GM18517 (cell line): Measurements from ENCODE around the gene EID2.
A peak's percentile ranks its signal among the peaks of the same experiment; 100 is the strongest.

Experiments
- ATAC-seq: cut with Tn5 transposase; IDR thresholded peaks from one replicate; pipeline ENCODE4 v1.9.1; 2021; ENCODE audit warnings: mild to moderate bottlenecking, moderate library complexity; ENCODE audit not compliant: unreplicated experiment

Gene EID2, protein sequence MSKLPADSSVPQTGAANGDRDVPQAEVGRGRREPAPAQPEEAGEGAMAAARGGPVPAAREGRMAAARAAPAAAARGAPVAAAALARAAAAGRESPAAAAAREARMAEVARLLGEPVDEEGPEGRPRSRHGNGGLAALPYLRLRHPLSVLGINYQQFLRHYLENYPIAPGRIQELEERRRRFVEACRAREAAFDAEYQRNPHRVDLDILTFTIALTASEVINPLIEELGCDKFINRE

DNA sequence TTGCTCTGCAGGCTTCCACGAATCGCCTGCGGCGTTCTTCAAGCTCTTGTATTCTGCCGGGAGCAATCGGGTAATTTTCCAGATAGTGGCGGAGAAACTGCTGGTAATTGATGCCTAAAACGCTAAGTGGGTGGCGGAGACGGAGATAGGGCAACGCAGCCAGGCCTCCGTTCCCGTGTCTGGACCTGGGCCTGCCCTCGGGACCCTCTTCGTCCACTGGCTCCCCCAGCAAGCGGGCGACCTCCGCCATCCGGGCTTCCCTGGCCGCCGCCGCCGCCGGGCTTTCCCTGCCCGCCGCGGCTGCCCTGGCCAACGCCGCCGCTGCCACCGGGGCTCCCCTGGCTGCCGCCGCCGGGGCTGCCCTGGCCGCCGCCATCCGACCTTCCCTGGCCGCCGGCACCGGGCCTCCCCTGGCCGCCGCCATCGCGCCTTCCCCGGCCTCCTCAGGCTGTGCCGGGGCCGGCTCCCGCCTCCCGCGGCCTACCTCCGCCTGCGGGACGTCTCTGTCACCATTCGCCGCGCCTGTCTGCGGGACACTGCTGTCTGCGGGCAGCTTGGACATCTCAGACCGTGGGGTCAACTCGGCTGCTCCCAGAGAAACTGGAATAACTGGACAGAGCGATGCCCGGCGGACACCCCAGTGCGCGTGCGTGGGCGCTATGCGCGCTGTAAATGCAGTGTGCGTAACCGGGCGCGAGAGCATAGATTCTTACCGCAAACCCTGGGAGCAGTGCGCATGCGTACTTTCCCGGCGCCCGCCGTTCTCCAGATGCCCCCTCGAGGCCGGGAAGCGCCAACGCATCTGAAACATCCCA is at the start of gene EID2:
EID2 (minus strand) TSS at position 644 of the 815 bp plus-strand sequence; CDS start at position 562, 82 bp downstream.
- peak; percentile 82 for ATAC-seq

- ATAC-seq: no peak
Observed at GRCh38 chr19:39588066-39588465, 48.1 kb upstream of the EID2 start.

DNA sequence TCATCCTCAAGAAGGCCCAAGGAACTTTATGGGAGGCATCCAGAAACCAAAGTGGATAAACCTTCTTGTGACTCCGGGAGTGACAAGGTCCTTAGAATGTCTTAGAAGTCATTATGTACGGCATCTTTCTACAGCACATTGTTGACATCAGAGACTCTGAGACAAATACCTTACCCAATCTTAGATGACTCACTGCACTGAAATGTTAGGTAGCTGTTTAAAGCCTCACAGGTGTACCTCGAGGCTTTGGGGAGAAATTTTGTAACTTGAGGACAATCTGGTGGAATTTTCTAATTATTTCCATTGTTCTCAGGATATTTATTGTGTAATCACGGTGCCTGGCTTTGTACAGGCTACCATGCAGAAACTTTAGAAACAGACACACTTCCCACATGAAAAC is 47.5 kb upstream of the EID2 start:
- no peak for ATAC-seq

GRCh38 chr19:39582891-39583625 is 43.1 kb upstream of the EID2 start:
- ATAC-seq: no peak

DNA sequence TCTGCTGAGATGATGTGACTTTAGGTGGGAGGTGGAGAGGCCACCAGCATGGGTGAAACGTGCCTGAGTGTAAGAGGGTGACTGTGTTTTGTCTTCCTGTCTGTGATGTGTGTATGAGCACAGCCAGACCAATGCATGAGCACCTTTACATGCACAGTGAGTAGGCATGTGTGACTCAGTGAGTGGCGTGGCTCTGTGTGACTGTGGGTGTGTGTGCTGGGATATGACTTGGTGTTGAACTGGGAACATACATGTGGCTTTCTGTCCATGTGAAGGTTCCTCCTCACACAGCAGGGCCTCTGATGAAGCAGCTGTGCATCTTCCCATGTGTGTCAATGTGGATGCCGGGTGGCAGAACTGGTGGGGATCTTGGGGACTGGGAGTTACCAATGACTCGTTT is 42.5 kb upstream of the EID2 start:
- ATAC-seq: no peak

DNA sequence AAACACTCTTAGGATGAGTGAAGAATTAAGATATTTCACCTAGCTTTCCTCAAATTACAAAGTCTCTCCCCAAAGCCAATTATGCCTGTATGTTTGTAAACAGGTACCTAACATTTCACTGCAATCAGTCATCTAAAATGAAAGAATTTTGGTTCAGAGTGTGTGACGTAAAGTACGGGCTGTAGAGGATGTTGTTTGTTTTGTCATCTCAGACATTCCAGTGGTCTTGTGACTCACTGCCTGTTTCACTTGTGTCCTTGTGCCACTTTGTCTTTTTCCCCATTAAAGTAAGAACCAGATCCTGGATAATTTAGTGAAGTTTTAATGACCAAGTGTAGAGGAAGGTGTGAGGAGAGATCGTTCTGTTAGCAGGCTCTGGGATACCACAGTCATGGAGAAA is 28.6 kb upstream of the EID2 start:
- no peak for ATAC-seq

GRCh38 chr19:39566064-39566463 is 26.1 kb upstream of the EID2 start:
- ATAC-seq: no peak

GRCh38 chr19:39563408-39563807 is 23.4 kb upstream of the EID2 start:
- ATAC-seq: no peak

GRCh38 chr19:39558624-39559117 is 18.7 kb upstream of the EID2 start:
- ATAC-seq: no peak

GRCh38 chr19:39557811-39558623 is 18.1 kb upstream of the EID2 start:
- ATAC-seq: no peak

DNA sequence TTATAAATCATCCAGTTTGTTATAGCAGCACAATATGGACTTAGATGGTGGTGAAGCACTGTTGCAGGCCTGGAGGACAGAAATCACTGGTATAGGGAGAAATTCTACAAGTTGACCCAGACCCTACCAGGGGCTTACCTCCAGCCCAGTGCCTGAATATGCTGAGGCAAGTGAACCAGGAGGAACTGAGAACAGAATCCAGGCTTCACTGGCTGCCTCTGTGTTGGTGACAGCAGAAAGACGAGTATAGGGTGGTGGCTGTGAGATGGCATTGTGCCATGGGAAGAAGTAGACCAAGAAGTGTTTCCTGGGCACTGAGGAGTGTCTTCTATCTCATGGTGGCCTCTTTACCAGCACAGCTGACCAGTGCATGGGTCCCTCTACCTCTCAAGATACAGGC is 15.9 kb upstream of the EID2 start:
- ATAC-seq: no peak

DNA sequence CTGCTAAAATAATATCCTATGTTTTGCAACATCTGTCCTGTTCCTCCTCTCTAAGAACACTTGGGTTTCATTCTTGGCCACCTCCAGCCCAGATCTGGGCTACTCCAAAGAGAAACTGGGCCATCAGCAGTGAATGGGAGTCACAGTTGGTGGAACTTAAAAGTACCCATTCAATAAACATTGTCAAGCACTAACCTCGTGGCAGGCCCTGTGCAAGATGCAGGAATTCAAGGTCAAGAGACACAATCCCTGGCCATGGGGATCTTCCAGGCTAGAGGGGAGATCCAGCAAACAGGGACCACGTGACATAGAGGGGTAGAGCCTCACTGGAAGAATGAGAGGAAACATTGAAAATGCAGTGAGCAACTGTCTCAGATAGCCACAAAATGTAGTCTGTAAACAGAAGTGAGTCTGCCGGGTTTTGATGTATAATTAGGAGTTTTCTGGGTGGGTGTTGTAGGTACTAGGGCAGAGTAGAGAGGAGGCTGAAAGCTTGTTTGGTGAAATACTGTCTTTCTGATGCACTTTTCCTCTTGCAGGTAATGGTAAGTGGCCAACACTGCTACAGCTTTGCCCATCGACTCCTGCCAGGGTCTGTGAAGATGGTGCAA is 14.8 kb upstream of the EID2 start:
- no peak for ATAC-seq

- ATAC-seq: no peak
Observed at GRCh38 chr19:39553082-39553652, 13.2 kb upstream of the EID2 start.

GRCh38 chr19:39550197-39550596 is 10.2 kb upstream of the EID2 start:
- ATAC-seq: no peak

GRCh38 chr19:39546599-39546998 is 6.6 kb upstream of the EID2 start:
- ATAC-seq: no peak

GRCh38 chr19:39544911-39545310 is 5.0 kb upstream of the EID2 start:
- ATAC-seq: no peak

DNA sequence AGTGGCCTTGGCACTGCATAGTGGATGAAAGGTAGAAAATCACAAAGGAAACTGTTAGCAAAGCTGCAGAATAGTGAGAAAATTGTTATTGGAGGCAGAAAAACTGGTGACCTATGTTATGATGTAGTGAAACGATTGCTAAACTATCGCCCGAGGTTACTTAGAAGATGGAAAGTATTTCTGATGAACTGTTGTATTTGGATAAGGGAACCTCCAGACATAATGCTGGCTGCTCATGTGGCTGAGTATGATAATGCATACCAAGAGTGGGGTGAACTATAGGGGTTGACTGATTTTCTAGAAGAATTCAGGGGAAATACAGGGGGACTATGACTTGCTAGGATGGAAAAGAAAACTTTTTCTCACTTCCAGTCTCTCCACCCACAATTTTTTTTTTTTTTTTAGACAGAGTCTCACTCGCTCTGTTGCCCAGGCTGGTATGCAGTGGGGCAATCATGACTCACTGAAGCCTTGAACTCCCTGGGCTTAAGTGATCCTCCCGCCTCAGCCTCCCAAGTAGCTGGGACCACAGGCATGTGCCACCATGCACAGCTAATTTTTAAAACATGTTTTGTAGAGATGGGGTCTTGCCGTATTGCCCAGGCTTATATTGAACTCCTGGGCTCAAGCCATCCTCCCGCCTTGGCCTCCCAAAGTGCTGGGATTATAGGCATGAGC is 4.4 kb upstream of the EID2 start:
- no peak for ATAC-seq

DNA sequence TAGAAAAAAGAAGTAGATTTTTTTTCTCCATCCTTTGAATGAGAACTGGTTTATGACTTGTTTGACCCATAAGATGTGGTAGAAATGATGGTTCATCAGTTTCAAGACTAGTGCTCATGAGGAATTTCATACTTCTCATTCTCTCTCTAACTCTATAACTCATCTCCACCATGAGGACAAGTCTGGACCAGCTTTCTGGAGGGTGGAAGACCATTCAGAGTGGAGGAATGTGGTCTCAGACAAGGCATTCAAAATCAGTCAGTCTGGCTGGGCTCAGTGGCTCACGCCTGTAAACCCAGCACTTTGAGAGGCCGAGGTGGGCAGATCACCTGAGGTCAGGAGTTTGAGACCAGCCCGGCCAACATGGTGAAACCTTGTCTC is 3.5 kb upstream of the EID2 start:
- ATAC-seq: no peak

DNA sequence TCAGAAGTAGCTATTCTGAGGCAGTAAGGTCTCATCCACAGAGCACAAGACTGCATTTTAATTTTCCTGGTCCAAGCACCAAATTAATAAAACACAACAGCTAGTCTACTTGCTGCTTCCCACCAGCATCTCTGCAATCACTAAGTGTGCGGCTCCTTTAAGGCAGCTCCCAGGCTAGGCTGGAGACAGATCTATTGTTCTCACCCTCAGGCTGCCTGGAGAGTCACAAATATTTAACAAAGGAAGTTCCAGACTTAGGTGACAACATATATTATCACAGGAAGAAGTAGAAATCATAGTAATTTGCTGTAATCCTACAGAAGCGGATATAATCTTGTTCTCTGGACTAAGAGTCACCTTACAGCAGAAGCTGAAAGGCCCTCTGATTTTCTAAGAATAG is 2.2 kb upstream of the EID2 start:
- no peak for ATAC-seq

DNA sequence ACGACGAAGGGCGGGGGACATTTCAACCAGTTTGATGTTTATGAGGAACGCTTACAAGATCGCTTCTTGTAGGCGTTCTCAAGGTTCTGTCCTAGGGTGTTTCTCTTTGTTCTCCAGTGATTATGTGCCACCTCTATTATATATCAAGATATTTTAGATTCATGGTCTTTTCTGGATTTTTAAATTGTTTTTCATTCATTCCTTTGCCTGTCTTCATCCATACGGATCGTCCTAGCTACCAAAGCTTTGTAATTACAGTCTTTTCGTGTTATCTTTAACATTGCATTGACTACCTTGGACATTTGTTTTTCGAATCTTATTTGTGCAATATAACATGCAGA is 342 bp upstream of the EID2 start:
- no peak for ATAC-seq
